Urinary bladder (tissue), 4 donors: ENCODE measurements around the gene ZNF655. TPM values are rescaled to one million over a fixed set of nuclear protein-coding genes. Genes with fewer than 3 reads are reported as not detected.
"Not testable (repeated sequence)": the region's sequence is repeated elsewhere in the genome, so short reads cannot be mapped to it uniquely, and the experiment has no call there.

ENCODE experiments used
- DNase-seq: peaks from one replicate; pipeline ENCODE4 v3.0.0-alpha.2; 2015; ENCODE audit errors: extremely low spot score
- H3K27ac ChIP-seq: one replicate; pipeline ENCODE4 v1.5.1; 2013; ENCODE audit warnings: low read depth, mild to moderate bottlenecking, moderate library complexity
- H3K36me3 ChIP-seq: one replicate; pipeline ENCODE4 v1.6.1; 2013; ENCODE audit warnings: mild to moderate bottlenecking, moderate library complexity; ENCODE audit not compliant: insufficient read depth
- H3K4me1 ChIP-seq: one replicate; pipeline ENCODE4 v1.6.1; 2013; ENCODE audit warnings: mild to moderate bottlenecking, moderate library complexity; ENCODE audit not compliant: insufficient read depth
- H3K4me3 ChIP-seq: one replicate; pipeline ENCODE4 v1.5.1; 2013; ENCODE audit warnings: low read depth, low read length
- WGBS: extraction: QIAGEN DNeasy Blood & Tissue Kit; methylation state at CpG from one replicate; pipeline ENCODE4 v1.1.7; 2013; 5-methylcytosine and 5-hydroxymethylcytosine counted together
- polyA plus RNA-seq: library from polyadenylated mRNA; stranded (reverse); fragments of 200-250 nt; gene quantifications from one replicate; pipeline ENCODE4 v1.2.3, GENCODE V29; 2013
- total RNA-seq: library from RNA; depleted of rRNA; stranded (reverse); fragments of >200 nt; gene quantifications from one replicate; pipeline ENCODE4 v1.2.3, GENCODE V29; 2014
- donor health status: healthy with polysubstance abuse.
- donor health status: healthy.

The ZNF655 gene
- total and polyA plus RNA-seq, 2 donors, result 52.0 to 127 TPM

DNA sequence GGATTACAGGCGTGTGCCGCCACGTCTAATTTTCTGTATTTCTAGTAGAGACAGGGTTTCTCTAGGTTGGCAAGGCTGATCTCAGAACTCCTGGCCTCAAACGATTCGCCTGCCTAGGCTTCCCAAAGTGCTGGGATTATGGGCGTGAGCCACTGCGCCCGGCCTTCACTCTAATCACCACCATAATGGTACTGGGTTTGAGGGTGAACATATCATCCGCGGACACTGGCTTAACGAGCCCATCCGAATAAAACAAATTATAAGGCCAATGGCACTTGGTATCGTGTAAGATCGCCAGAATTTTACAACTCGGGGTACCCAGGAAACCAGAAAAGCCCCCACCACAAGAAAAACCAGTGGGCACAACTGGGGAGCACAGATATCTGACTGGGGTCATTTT lies 7.1 kb upstream of the ZNF655 start:
- 9% methylated on average over 15 of the region's 15 CpGs for WGBS
- H3K27ac ChIP-seq, result no peak overlapping the region
- peak overlapping the region; percentile 92 for H3K4me3 ChIP-seq
- DNase-seq, result no peak
- peaks cover 3% of the 10 kb centered on the region for H3K36me3 ChIP-seq
- no peaks in the 10 kb centered on the region for H3K4me1 ChIP-seq

GRCh38 chr7:99551767-99552463 lies 6.5 kb upstream of the ZNF655 start, which contains the start of gene FAM200A:
TSS of gene FAM200A (minus strand) at chr7:99552114. CDS start at chr7:99548407, 3,707 bp downstream.
- DNase-seq, result peak; percentile 85
- peak within 1 kb of the TSS; percentile 92 for H3K4me3 ChIP-seq
- no peaks in the 10 kb centered on the region for H3K4me1 ChIP-seq
- peak within 1 kb of the TSS; percentile 82 for H3K27ac ChIP-seq
- under 1% methylated on average over 37 of the region's 37 CpGs for WGBS
- H3K36me3 ChIP-seq, result peaks cover 3% of the 10 kb centered on the region

DNA sequence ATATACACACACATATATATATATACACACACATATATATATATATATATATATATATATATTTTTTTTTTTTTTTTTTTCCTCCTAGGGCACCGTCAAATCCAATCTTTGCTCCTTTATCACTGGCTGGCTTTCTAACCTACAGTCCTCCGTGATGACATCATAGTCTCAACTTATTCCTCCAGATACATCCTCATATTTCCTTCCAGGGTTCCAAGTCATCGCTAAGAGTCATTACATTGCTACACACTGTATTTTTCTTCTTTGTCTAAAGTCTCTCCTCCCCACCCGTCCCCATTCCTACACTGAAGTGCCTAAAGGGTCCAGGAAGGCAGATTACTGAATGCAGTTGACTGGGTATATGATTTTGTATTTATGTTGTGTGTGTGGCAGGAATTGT lies 5.4 kb upstream of the ZNF655 start:
- Histone ChIP-seq H3K4me1 (no peaks in the 10 kb centered on the region), H3K36me3 (peaks cover 2% of the 10 kb centered on the region), H3K4me3 (no peak overlapping the region), H3K27ac (no peak overlapping the region)
- no peak for DNase-seq
- WGBS, result 91% methylated on average over 4 of the region's 4 CpGs

- no peak for DNase-seq
- no peak overlapping the region for H3K4me3 ChIP-seq
- peaks cover 2% of the 10 kb centered on the region for H3K4me1 ChIP-seq
- no peak overlapping the region for H3K27ac ChIP-seq
- H3K36me3 ChIP-seq, result no peaks in the 10 kb centered on the region
- WGBS, result 66% methylated on average over 2 of the region's 2 CpGs
Observed at GRCh38 chr7:99554939-99555338, 3.5 kb upstream of the ZNF655 start.

DNA sequence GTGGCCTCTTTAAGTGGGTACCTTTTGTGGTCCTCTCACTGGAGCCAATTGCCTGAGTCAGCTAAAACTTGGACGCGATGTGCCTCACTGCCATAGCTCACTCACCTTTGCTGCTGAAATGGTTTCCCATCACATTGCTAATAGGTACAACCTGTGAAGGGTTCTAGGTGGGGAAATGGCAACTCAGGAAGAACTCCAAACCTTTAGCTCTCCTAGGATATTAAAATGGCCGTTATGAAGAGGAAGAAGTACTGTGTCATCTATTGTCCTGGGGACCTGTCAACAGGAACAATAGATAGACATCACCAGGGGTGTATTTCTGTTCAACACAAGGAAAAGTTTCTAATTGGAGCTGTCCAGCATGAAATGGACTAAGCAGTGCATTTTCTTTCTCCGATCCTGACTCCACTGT lies 1.2 kb upstream of the ZNF655 start:
- Histone ChIP-seq H3K4me1 (peaks cover 2% of the 10 kb centered on the region), H3K4me3 (no peak overlapping the region), H3K27ac (no peak overlapping the region), H3K36me3 (peaks cover 3% of the 10 kb centered on the region)
- no peak for DNase-seq
- 80% methylated on average over 4 of the region's 4 CpGs for WGBS

DNA sequence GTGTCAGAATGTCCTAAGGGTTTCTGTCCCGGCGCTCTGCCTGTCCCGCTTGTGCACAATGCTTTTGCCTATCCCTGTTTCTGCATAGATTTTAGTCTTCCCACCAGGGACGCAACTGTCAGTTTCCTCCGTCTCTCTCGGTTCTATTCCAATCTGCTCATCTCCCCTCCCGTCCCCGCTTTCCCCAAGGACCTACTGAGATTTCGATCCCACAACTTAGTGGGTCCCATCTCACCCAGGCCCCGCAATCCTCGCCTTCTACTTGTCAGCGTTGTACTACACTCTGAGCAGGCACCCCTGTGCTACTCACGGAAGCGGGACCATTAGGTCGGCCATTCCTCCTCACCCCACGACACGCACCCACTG lies 519 bp upstream of the ZNF655 start:
- Histone ChIP-seq H3K27ac (peak overlapping the region; percentile 97), H3K36me3 (peaks cover 3% of the 10 kb centered on the region), H3K4me3 (peak overlapping the region; percentile 87), H3K4me1 (peaks cover 2% of the 10 kb centered on the region)
- no peak for DNase-seq
- whole genome bisulfite sequencing, result under 1% methylated on average over 17 of the region's 17 CpGs

DNA sequence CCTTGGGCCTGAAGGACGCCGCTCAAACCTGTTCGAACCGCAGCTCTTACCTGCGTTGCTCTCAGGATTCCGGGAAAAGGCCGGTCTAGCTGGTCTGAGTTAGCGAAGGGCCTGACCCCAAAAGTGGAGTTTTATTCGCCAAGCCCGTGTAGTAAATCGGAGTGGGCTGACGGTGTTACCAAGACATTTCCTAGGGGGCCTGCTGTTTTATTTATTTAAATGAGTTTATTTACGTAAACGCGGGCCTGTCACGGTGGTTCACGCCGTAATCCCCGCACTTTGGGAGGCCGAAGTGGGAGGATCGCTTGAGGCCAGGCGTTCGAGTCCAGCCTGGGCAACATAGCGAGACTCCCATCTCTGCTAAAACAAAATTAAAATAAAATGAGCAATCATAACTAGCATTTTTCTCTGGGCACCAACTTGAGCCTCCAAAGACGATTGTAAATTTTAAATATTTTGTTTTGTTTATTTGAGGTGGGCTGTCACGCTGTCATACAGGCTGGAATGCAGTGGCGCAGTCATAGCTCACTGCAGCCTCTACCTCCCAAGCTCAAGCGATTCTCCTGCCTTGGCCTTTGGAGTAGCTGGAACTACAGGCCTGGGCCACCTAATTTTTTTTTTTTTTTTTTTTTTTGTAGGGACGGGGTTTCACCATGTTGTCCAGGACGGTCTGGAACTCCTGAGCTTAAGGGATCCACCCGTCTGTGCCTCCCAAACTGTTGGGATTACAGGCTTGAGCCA lies 903 bp downstream of the ZNF655 start:
- Histone ChIP-seq H3K4me3 (peak overlapping the region; percentile 87), H3K27ac (peak overlapping the region; percentile 97), H3K4me1 (peaks cover 2% of the 10 kb centered on the region), H3K36me3 (peaks cover 4% of the 10 kb centered on the region)
- 22% methylated on average over 31 of the region's 31 CpGs for WGBS
- no peak for DNase-seq

- H3K4me1 ChIP-seq, result peaks cover 2% of the 10 kb centered on the region
- DNase-seq, result no peak
- H3K27ac ChIP-seq, result no peak overlapping the region
- H3K4me3 ChIP-seq, result no peak overlapping the region
- 88% methylated on average over 7 of the region's 7 CpGs for WGBS
- peaks cover 4% of the 10 kb centered on the region for H3K36me3 ChIP-seq
Observed at GRCh38 chr7:99560834-99561736, 2.6 kb downstream of the ZNF655 start.

- no peak overlapping the region for H3K27ac ChIP-seq
- no peak overlapping the region for H3K4me3 ChIP-seq
- no peak for DNase-seq
- 92% methylated on average over 2 of the region's 2 CpGs for WGBS
- H3K4me1 ChIP-seq, result peaks cover 2% of the 10 kb centered on the region
- peaks cover 4% of the 10 kb centered on the region for H3K36me3 ChIP-seq
Observed at GRCh38 chr7:99561737-99562051, 3.3 kb downstream of the ZNF655 start.

- Histone ChIP-seq H3K36me3 (peaks cover 4% of the 10 kb centered on the region), H3K4me3 (no peak overlapping the region), H3K4me1 (peaks cover 2% of the 10 kb centered on the region), H3K27ac (peak overlapping the region; percentile 16)
- 80% methylated on average over 9 of the region's 9 CpGs for WGBS
- DNase-seq, result no peak
Observed at GRCh38 chr7:99562114-99562784, 3.8 kb downstream of the ZNF655 start.

DNA sequence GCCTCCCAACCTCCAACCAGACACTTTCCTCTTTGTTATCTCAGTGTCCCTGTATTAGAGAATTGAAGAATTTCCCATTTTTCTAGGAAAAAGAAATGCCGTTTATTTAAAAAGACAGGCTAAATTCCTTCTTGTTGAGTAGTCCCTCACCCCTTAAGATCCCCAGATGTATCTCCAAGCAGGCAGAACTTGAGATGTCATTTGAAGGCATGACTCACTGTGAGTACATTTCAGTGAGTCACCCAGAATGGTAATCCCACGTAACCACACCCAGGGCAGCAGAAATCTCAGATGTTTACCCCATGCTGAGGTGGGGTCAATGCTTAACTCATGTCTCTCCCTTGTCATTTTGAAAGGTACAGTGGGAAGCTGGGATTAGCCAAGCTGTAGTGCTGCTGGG lies 4.4 kb downstream of the ZNF655 start:
- WGBS, result 24% methylated on average over 2 of the region's 2 CpGs

DNA sequence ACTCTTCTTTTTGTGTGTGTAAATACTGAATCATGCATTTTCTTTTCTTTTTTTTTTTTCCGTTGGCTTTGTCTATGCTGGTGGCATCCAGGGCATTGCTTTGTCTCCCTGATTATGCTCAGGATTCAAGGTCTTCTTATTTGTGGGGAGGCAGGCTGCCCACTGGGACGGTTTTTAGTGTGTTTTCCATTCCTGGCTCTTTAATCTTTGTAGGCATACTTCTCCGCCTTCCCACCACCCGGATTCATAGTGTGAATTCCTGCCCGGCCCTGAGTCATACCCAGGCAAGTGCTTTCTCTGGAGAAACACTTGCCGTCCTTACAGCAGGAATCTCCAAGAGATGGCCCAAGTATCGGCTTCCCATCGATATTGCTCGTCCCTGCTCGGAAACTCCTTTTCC lies 5.2 kb downstream of the ZNF655 start:
- peaks cover 2% of the 10 kb centered on the region for H3K4me1 ChIP-seq
- H3K36me3 ChIP-seq, result peaks cover 4% of the 10 kb centered on the region
- no peak overlapping the region for H3K27ac ChIP-seq
- DNase-seq, result no peak
- no peak overlapping the region for H3K4me3 ChIP-seq
- WGBS, result 89% methylated on average over 10 of the region's 10 CpGs

More for the DNA sequence above, 4.4 kb downstream of the ZNF655 start:
- Histone ChIP-seq H3K27ac (no peak overlapping the region), H3K36me3 (peaks cover 4% of the 10 kb centered on the region), H3K4me1 (peaks cover 2% of the 10 kb centered on the region), H3K4me3 (no peak overlapping the region)
- no peak for DNase-seq

DNA sequence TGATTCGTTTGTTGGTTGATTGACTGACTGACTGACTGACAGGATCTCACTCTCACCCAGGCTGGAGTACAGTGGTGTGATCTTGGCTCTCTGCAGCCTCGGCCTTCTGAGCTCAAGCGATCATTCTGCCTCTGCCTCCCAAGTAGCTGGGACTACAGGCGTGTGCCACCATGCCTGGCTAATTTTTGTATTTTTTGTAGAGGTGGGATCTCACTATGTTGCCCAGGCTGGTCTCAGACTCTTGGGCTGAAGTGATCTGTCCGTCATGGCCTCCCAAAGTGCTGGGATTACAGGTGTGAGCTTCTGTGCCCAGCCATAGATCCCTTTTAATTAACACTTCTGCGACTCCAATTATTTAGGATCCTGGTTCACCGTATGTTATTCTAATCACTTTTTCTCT lies 10.3 kb downstream of the ZNF655 start:
- H3K4me3 ChIP-seq, H3K36me3 ChIP-seq, DNase-seq, H3K4me1 ChIP-seq, H3K27ac ChIP-seq: not testable (repeated sequence)
- 97% methylated on average over 7 of the region's 7 CpGs for WGBS
